ENCODE measurements around the gene REC8. TPM values are rescaled to one million over a fixed set of nuclear protein-coding genes. Genes with fewer than 3 reads are reported as not detected.

The REC8 gene
- total RNA-seq, 1 experiment from 2014 or later: 58.0 TPM

GRCh38 chr14:24135584-24135833, 36.4 kb upstream of the REC8 start:
- Histone ChIP-seq H3K56ac (ENCODE audit: insufficient read length, low read depth, low read length) (no peak overlapping the region), H4K91ac (ENCODE audit: insufficient read length, low read depth, low read length) (no peak overlapping the region), H2AK5ac (ENCODE audit: insufficient read length, low read length) (no peak overlapping the region), H3K9me3 (ENCODE audit: control insufficient read depth, low read depth, low read length) (no peaks in the 10 kb centered on the region), H3K79me2 (ENCODE audit: insufficient read depth, low read length) (peaks cover 3% of the 10 kb centered on the region; the same call in 1 of the 2 replicates), H3K4me1 (ENCODE audit: insufficient read depth, low read length) (no peaks in the 10 kb centered on the region), H3K23me2 (ENCODE audit: insufficient read length, low read depth, low read length, poor library complexity, severe bottlenecking) (peaks cover 10% of the 10 kb centered on the region), H2BK20ac (ENCODE audit: low read depth, low read length, poor library complexity, severe bottlenecking) (no peak overlapping the region), H3K14ac (ENCODE audit: insufficient read depth, low read length) (0 out of 2 replicates have a peak overlapping the region, but pooled peaks have one; percentile 59), H3K23ac (ENCODE audit: insufficient read length, low read depth, low read length) (no peak overlapping the region), H3K18ac (ENCODE audit: insufficient read length, low read depth, low read length) (no peak overlapping the region), H2BK120ac (ENCODE audit: low read depth, low read length, poor library complexity, severe bottlenecking) (no peak overlapping the region), H3T11ph (ENCODE audit: low read length) (no peak overlapping the region), H3K4me2 (ENCODE audit: insufficient read depth, insufficient read length, low read length) (peak overlapping the region; percentile 64), H2BK12ac (ENCODE audit: insufficient read length, low read depth, low read length) (no peak overlapping the region), H3K4ac (ENCODE audit: low read depth, low read length) (no peak overlapping the region), H4K5ac (ENCODE audit: insufficient read length, low read depth, low read length) (no peak overlapping the region), H3K27me3 (ENCODE audit: insufficient read depth, low read length) (no peaks in the 10 kb centered on the region), H3K79me1 (ENCODE audit: insufficient read depth, low read depth, low read length, poor library complexity, severe bottlenecking) (peaks cover 2% of the 10 kb centered on the region), H2AFZ (ENCODE audit: low read length) (no peak overlapping the region), H2BK15ac (ENCODE audit: low read depth, low read length) (no peak overlapping the region), H3K9ac (ENCODE audit: extremely low read depth, insufficient read length, low read length) (no peak overlapping the region), H2BK5ac (ENCODE audit: insufficient read length, low read length) (no peak overlapping the region), H4K8ac (replicated peaks; ENCODE audit: insufficient read length, low read depth, low read length) (no peak overlapping the region), H4K20me1 (ENCODE audit: control insufficient read depth, insufficient read depth, insufficient read length) (no peaks in the 10 kb centered on the region), H3K27ac (ENCODE audit: insufficient read length, low read depth, low read length) (no peak overlapping the region)
- H3K4me1 Mint-ChIP-seq: peaks cover 28 to 33% of the 10 kb centered on the region in 2 experiments
- no peak for TF ChIP-seq CTCF (conservative IDR thresholded peaks at IDR 0.05)
- peaks cover 22 to 33% (median 27%) of the 10 kb centered on the region in 3 experiments for H3K36me3 Mint-ChIP-seq (ENCODE audit: insufficient read depth in 1 of 3, low read depth in 3 of 3)
- WGBS (ENCODE audit: extremely low coverage, insufficient read length, low lambda C conversion rate): no CpG with 5 or more reads among the region's 9 CpGs
- H3K27me3 Mint-ChIP-seq (ENCODE audit: low read depth): no peaks in the 10 kb centered on the region
- H3K4me3 Mint-ChIP-seq: peak overlapping the region; percentile 73 to 89
- H3K27ac Mint-ChIP-seq: peak overlapping the region; percentile 55 to 93 (median 82); a peak in 4 of 7 replicates
- DNase-seq: no peak
- H3K9me3 Mint-ChIP-seq: 0 out of 5 replicates have a peak, but pooled peaks cover 0 to 2% of the 10 kb centered on the region in 2 experiments
